OCI-LY7 (cell line): Measurements from ENCODE around the gene HBG2.

ENCODE experiments used
- CTCF ChIP-seq: fragments of 200-600 bp; sonication (generic); conservative IDR thresholded peaks from 2 replicates; pipeline ENCODE4 v1.5.1; 2014; ENCODE audit warnings: mild to moderate bottlenecking, antibody characterized with exemption, low read length, moderate library complexity, mixed read lengths
- EZH2phosphoT487 ChIP-seq: fragments of 200-600 bp; sonication (generic); IDR thresholded peaks from 2 replicates; pipeline ENCODE4 v1.6.1; 2018; ENCODE audit warnings: low read depth, borderline replicate concordance, mild to moderate bottlenecking, mixed run types, antibody characterized with exemption, low read length, moderate library complexity, mixed read lengths

GRCh38 chr11:5286351-5286750 lies 31.8 kb upstream of the HBG2 start:
- TF ChIP-seq CTCF, result no peak
- TF ChIP-seq EZH2phosphoT487, result no peak
